Suprapubic skin (tissue), 4 donors: Measurements from ENCODE around the gene UTP14C.

Experiments used
- EP300 ChIP-seq: sonication (generic); formaldehyde crosslinking; IDR thresholded peaks from one replicate; pipeline ENCODE4 v1.6.1; 2017; ENCODE audit warnings: antibody characterized with exemption
- POLR2A ChIP-seq, 2 donors: fragments of 450-650 bp; IDR thresholded peaks; one replicate each; pipeline ENCODE4 v1.6.1; 2017; ENCODE audit warnings: antibody characterized with exemption in 2 of 2, mild to moderate bottlenecking in 2 of 2, moderate library complexity in 2 of 2
- POLR2AphosphoS5 ChIP-seq, 3 donors: sonication (generic); formaldehyde crosslinking; IDR thresholded peaks; one replicate each; pipeline ENCODE4 v1.6.1; 2017; ENCODE audit warnings: antibody characterized with exemption in 3 of 3
- TF ChIP-seq, protein P1 (sequence below), 2 donors: fragments of 200-600 bp in 1 of 2; fragments of 450-650 bp in 1 of 2; sonication (generic) in 1 of 2; IDR thresholded peaks; one replicate each; pipeline ENCODE4 v1.5.1; 2016 to 2019; ENCODE audit warnings: antibody characterized with exemption in 2 of 2, mild to moderate bottlenecking in 1 of 2, moderate library complexity in 1 of 2

DNA sequence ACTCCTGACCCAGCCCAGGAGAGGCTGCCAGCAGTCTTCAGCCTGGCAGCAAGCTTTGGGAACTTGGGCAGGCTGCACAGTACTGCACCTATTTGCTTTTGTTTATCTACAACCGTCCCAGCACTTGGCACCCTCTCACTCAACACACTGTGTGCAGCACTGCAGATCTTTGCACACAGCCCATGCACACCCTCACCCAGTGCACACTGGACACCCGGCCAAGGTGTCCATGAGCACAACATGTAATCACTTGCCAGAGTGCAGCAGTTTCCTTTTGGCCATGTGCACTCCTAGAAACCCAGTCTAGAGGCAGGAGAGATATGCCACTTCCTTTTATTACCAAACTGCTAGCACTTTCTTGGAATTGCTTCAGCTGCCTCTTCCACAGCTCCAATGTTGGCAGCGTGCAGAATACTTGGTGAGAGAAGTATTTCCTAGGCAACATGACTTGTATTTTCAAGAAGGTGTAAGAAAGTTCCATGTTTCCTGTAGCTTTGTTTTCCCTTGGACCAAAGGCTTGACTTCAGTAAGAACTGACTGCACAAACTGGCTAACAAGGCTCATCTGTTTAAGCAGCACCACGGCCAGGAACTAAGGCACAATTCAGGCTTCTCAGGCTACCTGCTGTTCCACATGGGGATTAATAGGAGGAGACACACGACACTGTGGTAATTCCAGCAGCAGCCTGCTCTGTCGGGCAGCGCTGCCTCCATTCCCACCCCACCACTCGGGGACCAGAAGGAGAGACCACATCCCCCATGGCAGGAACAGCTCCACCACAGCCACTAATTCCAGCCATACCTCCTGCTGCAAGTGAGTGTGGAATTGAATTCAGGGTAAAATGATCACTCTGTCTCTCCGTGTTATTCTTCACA, 28.6 kb upstream of the UTP14C start:
- TF ChIP-seq, protein P1, sequence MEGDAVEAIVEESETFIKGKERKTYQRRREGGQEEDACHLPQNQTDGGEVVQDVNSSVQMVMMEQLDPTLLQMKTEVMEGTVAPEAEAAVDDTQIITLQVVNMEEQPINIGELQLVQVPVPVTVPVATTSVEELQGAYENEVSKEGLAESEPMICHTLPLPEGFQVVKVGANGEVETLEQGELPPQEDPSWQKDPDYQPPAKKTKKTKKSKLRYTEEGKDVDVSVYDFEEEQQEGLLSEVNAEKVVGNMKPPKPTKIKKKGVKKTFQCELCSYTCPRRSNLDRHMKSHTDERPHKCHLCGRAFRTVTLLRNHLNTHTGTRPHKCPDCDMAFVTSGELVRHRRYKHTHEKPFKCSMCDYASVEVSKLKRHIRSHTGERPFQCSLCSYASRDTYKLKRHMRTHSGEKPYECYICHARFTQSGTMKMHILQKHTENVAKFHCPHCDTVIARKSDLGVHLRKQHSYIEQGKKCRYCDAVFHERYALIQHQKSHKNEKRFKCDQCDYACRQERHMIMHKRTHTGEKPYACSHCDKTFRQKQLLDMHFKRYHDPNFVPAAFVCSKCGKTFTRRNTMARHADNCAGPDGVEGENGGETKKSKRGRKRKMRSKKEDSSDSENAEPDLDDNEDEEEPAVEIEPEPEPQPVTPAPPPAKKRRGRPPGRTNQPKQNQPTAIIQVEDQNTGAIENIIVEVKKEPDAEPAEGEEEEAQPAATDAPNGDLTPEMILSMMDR (IDR thresholded peaks at IDR 0.05) = no peak
- no peak for TF ChIP-seq POLR2AphosphoS5 (IDR thresholded peaks at IDR 0.05)
- TF ChIP-seq EP300 = no peak
- TF ChIP-seq POLR2A (IDR thresholded peaks at IDR 0.05) = no peak
